ENCODE data around the gene JMJD4.

GRCh38 chr1:227779021-227779441, 43.9 kb upstream of the JMJD4 start:
- TF ChIP-seq CTCF (IDR thresholded peaks at IDR 0.05) (no peak), POLR2A (IDR thresholded peaks at IDR 0.05) (no peak), POLR2AphosphoS5 (IDR thresholded peaks at IDR 0.05) (no peak)
